ENCODE data around the gene RARRES2. TPM values are rescaled to one million over a fixed set of nuclear protein-coding genes. Genes with fewer than 3 reads are reported as not detected.

RARRES2 gene
- polyA plus RNA-seq, 1 donor = 47.9 TPM

DNA sequence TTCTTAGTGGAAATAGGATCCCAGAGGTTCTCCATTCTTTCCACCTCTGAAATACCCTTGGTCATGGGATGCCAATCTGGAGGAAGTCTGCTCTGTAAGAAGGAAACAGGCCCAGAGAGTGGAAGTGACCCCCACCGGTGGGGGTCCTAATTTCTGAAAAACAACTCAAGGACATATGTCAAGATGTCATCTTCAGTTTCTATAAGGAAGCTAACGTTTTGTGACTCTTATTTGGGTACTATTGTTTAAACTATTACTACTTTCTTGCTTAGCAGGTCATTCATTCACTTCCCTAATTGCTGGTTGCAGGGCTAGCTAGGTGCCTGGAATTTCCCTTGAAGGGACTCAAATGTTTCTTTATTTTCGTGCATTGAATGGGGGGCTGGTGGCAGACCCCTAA, 35.8 kb upstream of the RARRES2 start:
- DNase-seq (ENCODE audit: low read depth) = no peak

DNA sequence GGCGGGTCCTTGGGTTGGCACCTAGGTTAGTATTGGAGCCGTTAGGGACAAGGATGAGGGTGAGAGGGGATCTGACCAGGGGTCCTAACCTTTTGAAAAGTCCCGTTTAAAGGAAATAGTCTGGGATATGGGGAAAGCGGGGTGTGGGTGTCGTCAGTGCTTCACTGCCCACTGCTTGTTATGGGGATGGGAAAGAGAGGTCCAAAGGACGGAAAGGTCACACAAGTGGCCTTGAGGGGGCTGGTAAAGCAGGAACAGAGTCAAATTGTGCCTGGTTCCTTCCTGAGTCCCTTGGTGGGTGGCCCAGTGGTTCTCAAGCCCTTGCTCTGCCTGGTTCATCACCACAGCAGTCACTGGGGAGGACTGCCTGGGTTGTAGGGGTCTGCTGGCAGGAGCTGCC, 35.1 kb upstream of the RARRES2 start:
- DNase-seq (ENCODE audit: low read depth) = no peak

DNA sequence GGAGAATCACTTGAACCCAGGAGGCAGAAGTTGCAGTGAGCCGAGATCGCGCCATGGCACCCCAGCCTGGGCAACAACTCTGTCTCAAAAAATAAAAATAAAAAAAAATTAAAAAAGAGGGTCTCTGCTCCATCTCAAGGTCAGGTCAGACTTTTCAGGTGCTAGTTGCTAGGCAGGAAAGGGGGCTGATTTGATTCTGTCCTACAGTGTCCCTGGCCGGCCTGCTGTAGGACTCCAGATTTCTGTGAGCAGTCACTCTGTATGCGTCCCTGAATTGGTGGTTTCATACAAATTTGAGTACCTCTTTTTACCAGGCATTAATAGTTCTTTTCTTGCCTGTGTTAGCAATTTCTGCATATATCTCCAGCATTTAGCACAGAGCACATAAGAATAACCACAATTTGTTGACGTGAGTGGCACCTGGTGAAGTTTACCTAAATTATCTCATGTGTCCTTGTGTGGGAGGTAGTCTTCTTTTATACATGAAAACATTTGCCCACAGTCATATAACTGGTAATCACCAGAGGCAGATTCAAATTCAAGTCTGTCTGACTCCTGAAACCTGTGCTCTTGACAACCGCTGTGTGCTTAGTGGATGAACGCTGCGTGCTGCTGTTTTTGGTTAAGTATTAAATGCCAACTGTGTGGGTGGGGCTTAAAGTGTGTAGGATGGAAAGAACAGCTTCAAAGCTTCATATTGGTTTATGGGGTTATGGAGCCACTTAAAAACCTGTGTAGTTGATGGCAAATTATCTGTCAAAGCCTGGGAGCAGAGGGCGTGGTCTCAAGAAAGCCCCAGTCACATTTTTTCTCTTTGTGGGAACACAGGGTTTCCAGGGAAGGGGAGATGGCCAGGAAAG, 34.5 kb upstream of the RARRES2 start:
- DNase-seq (ENCODE audit: low read depth) = no peak

DNA sequence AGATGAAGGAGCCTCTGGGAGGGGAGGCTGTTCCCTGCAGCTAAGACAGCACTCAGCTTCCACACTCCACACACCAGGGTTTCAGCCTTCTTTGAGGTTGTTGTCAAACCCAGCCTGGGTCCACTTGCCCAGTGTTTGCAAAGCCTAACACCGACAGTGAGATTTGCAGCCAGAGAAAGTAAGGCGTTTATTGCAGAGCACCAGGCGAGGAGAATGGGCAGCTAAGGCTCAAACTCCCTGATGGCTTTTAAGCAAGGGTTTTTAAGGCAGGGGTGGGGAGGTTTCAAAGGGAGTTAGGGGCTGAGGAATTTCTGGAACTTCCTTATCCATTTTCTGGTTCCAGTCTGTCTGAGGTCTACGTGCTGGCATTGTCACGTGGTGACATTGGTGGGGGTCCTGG, 33.0 kb upstream of the RARRES2 start:
- DNase-seq (ENCODE audit: low read depth) = no peak

DNA sequence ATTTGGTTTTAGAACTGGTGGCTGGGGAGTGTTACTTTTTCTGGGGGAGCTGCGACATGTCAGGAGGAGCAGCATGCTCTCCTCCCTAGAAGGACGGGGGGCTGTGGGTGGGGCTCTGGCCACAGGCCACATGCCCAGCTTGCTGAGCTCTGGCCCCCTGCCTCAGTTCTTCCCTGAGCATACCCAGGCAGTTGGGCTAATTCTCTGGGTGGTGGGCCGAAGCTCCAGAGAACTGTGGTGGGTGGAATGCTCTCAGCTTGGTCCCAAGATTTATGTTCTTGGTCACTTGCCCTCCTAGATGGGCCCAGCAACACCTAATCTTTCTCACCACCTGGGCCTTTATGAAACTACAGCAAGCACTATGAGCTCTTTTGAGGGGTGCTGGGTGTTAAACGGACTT, 32.6 kb upstream of the RARRES2 start:
- no peak for DNase-seq (ENCODE audit: low read depth)

DNA sequence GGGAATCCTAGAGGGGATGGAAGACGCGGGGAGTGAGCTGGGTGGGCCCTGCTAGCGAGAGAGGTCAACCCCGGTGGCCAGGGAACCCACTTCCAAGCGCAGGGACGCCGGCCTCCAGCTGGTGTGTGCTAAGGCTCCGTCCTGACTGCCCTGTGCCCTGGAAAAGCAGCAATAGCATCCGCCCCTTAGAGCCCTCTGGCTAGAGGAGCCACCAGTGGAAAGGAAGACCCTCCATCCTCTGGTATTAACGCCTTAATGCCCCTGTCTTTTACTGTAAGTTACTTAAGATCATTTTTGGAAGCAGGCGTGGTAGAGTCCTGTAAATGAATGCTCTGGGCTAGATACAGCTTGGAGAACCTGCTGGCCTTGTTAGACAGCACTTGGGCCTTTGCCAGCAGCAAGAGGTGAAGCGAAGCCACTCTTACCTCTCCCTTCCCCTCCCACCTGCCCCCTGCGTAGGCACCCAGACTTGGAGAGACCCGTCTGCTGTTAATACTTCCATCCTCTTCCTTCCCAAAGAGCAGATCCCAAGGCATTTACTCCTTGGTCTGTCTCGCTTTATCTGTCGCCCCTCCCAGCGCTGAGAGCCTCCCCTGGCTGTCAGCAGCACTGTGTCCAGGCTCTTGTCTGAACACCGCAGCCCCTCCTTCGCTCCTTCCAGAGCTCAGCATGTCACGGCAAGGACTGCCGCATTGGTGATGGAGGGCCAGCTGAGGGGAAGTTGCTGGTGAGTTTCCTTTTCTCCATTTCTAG, 31.8 kb upstream of the RARRES2 start:
- no peak for DNase-seq (ENCODE audit: low read depth)

DNA sequence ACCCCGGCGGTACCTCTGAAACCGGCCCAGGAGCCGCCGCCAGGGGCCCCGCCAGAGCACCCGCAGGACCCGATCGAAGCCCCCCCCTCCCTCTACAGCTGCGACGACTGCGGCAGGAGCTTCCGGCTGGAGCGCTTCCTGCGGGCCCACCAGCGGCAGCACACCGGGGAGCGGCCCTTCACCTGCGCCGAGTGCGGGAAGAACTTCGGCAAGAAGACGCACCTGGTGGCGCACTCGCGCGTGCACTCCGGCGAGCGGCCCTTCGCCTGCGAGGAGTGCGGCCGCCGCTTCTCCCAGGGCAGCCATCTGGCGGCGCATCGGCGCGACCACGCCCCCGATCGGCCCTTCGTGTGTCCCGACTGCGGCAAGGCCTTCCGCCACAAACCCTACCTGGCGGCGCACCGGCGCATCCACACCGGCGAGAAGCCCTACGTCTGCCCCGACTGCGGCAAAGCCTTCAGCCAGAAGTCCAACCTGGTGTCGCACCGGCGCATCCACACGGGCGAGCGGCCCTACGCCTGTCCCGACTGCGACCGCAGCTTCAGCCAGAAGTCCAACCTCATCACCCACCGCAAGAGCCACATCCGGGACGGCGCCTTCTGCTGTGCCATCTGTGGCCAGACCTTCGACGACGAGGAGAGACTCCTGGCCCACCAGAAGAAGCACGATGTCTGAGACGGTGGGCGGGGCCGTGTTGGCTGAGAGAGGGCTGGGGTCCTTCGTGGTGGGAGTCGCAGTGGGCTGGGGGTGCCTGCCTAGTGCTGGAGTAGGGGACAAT, 31.0 kb upstream of the RARRES2 start:
- DNase-seq (ENCODE audit: low read depth) = no peak

DNA sequence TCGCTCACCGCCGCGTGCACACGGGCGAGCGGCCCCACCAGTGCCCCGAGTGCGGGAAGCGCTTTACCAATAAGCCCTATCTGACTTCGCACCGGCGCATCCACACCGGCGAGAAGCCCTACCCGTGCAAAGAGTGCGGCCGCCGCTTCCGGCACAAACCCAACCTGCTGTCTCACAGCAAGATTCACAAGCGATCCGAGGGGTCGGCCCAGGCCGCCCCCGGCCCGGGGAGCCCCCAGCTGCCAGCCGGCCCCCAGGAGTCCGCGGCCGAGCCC, 30.5 kb upstream of the RARRES2 start:
- no peak for DNase-seq (ENCODE audit: low read depth)

DNA sequence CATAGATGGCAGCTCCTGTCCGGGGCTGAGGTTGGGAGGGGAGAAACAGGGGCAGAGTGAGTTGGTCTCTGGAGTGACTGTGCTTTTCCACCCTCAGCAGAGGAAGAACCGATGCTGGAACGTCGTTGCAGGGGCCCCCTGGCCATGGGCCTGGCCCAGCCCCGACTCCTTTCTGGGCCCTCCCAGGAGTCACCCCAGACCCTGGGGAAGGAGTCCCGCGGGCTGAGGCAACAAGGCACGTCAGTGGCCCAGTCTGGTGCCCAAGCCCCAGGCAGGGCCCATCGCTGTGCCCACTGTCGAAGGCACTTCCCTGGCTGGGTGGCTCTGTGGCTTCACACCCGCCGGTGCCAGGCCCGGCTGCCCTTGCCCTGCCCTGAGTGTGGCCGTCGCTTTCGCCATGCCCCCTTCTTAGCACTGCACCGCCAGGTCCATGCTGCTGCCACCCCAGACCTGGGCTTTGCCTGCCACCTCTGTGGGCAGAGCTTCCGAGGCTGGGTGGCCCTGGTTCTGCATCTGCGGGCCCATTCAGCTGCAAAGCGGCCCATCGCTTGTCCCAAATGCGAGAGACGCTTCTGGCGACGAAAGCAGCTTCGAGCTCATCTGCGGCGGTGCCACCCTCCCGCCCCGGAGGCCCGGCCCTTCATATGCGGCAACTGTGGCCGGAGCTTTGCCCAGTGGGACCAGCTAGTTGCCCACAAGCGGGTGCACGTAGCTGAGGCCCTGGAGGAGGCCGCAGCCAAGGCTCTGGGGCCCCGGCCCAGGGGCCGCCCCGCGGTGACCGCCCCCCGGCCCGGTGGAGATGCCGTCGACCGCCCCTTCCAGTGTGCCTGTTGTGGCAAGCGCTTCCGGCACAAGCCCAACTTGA, 29.9 kb upstream of the RARRES2 start:
- DNase-seq (ENCODE audit: low read depth) = no peak

DNA sequence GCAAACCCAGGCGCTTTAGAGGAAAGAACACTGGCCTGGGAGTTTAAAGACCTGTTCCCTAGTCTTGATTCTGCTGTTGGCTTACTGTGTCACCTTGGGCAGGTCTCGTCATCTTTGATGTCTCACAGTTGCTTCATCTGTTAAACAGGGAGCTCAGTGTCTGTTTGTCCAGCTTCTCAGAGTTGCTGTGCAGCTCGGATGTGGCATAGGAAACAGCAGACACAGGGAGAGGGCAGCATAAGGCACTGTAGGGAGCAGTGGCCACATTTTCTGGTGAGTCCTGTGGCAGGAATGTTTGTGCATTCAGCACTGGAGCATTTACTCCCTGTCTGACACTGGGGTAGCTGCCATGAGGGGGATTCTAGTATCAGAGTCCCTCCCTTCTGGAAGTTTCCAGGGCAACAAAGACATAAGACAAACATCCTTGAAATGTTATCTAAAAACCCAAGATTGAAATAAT, 29.2 kb upstream of the RARRES2 start:
- DNase-seq (ENCODE audit: low read depth) = no peak

DNA sequence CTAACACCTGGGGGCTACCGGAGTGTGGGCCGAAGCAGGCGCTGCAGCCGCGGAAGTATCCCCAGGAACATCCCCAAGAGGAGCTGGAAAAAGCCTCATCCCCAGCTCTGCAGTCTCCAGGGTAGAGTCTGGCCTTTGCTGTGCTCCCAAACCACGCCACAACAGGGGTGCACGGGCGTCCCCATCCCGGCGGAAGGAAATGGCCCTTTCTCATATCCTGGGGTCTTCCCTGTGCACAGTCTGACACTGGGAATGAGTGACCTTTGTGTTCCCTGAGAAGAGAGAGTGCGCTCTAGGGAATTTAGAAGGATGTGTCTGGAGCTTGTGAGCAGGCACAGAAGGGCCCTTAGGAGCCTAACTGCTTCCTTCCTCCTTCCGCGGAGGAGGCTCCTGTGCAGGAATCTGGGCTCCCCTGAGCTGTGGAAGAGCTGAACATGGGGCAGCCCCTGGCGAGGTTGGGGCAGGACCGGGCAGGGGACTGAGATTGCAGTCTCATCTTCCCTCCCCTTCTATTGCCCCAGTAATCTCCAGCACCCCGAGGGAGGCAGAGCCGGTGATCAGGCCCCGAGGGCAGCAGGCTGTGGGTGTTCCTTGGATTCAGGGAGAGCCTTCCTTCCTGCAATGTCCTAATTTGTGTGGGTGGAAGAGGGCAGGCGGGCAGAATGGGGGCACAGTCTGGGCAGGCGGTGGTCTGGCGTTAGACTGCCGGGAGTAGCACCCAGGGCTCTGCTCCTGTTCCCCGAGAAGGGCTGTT, 28.5 kb upstream of the RARRES2 start:
- DNase-seq (ENCODE audit: low read depth) = no peak

DNA sequence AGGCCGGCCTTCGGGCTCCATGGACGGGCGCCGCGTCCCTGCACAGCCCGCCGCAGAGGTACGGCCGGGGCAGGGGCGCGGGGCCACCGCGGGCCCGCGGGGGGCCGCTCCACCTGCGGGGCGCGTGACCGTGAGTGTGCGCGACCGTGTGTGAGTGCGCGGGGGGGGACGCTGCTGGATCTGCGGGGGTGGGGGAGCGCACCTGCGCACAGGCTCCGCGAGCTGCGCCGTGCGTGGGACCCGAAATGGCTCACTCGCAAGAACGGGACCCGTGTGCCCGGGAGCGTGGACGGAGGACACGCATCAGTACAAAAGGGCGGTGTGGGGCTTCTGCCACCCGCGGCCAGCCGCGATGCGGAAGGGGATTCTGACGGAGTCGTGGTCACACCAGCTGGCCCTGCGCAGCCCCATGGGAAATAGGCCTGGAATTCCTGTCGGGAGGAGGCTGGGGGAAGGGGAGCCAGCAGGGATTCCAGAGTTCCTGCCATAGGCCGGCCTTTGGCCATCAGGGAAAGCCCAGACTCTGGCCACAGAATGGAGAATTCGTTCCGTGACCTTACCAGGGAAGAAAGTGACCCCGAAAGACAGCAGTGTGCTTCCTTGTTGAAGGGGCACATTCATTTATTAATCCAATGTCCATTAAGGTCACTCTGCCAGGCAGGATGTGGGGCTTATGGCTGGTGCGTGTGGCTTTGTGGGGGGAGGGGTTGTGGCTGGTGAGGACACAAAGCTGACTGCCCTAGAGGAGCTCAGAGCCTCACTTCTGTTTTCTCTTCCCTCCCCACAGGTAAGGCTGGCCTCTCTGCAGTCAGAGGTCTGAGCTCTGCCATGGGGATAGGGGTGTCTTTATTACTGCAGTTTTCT, 27.7 kb upstream of the RARRES2 start:
- no peak for DNase-seq (ENCODE audit: low read depth)

DNA sequence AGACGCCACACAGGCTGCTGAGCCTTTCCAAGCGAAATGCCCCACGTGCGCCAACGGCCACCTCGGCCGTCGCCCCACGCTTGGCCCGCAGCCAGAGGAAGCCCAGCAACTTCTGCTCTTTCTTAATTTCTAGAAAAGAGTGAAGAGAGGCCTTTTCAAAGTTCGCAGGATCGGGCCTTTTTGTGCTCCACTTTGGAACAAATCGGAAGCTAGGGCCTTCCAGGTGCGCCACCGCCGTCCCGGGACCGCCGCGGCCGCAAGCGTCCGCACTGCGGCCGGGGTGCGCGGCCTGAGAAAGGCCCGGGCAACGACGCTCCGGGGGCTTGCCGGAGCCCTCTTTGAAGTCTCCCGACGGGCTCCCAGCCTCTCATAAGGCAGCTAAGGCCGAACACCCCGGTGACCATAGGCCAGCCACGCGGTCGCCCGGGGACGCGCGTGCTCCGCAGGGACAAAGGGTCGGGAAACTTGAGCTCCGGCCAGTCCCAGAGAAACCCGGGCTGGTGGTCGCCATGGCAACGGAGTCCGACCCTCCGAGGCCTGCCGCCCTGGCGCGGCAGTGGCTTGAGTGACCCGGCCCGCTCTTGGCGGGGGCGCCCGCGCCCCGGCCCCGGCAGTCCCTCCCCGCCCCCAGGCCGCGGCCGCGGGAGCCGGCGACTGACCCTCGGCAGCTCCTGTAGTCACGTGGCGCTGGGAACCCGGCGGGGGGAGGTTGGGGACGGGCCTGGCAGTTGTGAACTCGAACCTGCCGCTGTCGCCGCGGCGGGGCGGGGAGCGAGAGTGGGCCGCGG, 26.9 kb upstream of the RARRES2 start, which contains the start of gene REPIN1:
Gene REPIN1, plus strand, starts transcription at position 727 of the 788 bp plus-strand sequence. CDS start 890 bp downstream, outside the sequence.
- DNase-seq (ENCODE audit: low read depth) = no peak

DNA sequence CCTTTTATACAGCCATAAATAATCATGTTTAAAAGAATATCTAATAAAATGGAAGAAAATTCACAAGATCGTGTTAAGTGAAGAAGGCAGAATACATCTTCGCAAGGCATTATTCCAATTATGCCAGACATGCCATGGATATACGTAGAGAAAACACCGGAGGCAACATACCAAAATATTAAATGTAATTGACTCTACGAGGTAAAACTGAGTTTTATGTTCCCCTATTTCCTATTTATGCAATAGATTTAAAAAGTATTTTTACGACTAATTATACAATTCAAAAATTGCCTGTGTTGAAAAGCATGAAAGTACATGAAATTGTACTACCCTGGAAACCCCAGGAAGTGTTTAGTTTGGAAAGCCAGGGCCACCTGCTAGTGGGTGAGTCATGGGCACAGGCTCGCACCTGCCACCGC, 26.3 kb upstream of the RARRES2 start:
- DNase-seq (ENCODE audit: low read depth) = no peak

DNA sequence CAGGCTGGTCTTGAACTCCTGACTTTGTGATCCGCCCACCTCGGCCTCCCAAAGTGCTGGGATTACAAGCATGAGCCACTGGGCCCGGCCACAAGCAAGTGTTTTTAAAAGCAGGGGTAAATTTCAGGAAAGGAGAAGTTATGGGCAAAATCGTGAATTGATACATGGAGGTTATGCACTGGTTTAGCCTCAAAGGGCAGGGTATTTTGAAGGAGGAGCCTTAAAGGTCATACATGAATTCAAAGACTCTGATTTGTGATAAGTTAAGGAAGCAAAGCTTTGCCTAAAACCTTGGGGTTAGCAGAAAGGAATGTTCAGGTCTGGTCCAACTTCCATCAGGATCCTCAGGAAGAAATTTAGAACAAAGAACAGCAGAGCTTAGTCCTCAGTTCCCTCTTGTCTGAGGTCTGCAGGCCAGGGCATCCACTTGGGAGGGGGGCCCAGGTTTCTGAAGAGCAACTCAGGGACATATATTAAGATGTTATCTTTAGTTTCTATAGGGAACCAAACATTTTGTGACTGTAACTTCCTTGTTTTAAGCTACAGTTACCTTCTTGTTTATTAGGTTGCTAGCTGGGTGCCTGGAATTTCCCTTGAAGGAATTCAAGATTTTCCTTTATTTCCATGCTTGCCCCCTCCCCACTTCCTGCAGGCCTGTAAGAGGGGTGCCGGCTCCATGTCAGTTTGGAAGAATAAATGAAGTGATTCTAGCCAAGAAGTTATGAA, 24.4 kb upstream of the RARRES2 start:
- DNase-seq (ENCODE audit: low read depth) = no peak

DNA sequence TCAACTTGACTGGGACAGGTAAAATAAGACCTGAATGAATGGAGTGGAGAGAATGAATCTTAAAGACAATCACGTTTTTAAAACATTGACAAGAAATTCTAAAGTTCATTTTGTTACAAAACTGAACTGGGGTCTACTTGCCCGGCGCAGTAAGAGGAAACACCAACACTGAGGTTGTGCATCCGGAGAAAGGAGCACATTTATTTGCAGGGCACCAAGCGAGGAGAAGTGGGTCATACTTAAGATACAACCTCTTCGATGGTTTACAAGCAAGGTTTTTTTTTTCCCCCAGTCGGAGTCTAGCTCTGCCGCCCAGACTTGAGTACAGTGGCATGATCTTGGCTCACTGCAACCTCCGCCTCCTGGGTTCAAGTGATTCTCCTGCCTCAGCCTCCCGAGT, 23.8 kb upstream of the RARRES2 start:
- no peak for DNase-seq (ENCODE audit: low read depth)

DNA sequence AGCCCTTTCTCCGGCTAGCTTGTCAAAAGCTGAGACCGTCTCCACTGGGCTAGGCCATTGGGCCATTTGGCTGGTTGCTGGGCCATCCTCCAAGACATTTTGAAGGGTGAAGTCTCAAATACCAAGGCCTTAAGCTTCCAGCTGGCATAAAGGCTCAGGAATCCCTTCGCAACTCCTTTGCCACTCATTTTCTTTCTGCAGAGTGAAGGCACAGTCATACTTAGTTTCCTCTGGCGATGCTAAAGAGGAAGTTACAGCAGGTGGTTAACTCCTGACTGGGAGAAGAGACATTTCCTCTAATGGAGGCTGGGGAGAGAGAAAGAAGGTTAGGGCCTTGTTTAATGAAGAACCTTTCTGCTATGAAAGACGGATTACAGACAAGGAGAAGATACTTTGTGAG, 22.4 kb upstream of the RARRES2 start:
- DNase-seq (ENCODE audit: low read depth) = no peak

DNA sequence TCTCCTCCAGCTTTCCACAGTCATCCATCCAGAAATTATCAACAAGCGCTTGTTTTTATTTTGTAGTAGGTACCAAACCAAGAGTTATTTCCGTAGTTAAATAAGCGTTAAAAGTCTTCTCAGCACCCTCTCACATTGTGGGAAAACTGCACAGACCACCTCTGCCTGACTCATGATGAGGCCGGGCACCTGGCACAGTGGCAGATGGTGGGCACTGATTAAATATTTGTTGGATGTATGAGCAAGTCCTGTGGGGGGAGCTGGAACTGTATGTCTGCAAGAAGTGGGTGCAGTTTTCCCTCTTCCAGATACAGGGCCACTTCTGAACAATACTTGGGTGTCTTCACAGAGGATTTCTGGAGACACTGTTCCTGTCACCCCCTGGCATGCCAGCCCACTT, 21.9 kb upstream of the RARRES2 start:
- no peak for DNase-seq (ENCODE audit: low read depth)

All from forelimb muscle (tissue), 1 donor.